ENCODE measurements around the gene NRIP2.

The NRIP2 gene

DNA sequence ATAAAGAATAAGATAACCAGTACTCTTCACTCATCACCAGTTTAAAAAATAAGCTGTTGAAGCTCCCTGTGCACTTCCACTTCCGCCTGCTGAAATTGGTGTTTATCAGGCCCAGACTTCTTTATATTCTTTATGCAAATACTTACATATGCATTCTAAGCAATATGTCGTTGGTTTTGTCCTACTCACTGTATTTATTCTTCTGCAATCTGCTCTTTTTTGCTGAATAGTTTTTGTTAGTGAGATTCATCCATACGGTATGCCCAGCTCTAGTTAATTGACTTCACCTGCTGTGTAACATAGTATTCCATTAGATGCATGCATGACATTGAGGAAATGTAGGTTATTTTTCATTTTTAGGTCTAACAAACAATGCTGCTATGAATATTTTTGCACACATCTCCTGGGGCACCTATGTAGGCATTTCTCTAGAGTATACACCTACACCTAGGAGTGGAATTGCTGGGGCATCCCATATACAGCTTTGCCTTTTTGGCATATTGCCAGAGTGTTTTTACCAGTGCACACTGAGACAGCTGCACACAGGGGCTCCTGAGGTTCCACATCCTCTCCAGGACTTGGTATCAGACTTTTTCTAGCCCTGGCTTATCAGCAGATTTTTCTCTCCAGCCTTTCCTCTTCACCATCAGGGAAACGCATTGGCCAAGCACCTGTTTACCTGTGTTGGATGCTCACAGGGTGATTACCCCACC lies 1.0 kb upstream of the NRIP2 start:
- H3K4me3 ChIP-seq (ENCODE audit: low read length), result no peak overlapping the region
- no peaks in the 10 kb centered on the region for H3K27me3 ChIP-seq (ENCODE audit: control insufficient read depth, insufficient read depth, low read length)
- no peak overlapping the region for H3K9ac ChIP-seq (ENCODE audit: low read length)
- peaks cover 8% of the 10 kb centered on the region for H3K4me1 ChIP-seq (ENCODE audit: control insufficient read depth, insufficient read depth, low read length)
- no peaks in the 10 kb centered on the region for H3K36me3 ChIP-seq (ENCODE audit: control insufficient read depth, insufficient read depth, low read length)
- H3K27ac ChIP-seq (ENCODE audit: low read depth, low read length), result no peak overlapping the region

DNA sequence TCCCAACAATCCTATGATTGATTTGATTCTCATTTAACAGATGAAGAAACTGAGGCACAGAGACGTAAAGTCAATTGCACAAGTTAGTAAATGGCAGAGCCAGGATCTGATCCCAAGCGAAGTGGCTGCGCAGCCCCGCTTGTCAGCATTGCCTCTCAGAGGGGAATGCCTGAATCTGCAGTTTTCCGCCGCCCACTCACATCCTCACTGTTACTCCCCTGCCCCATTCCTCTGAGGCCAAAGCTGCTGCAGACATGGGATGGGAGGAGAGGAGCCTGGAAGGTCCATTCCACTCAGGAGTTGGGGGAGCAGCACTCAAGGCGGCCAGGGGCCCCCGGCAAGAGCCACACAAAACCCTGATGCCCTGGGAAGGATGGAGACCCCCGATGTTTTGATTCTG lies 1.0 kb downstream of the NRIP2 start:
- no peaks in the 10 kb centered on the region for H3K36me3 ChIP-seq (ENCODE audit: control insufficient read depth, insufficient read depth, low read length)
- H3K9ac ChIP-seq (ENCODE audit: low read length), result no peak overlapping the region
- peaks cover 8% of the 10 kb centered on the region for H3K4me1 ChIP-seq (ENCODE audit: control insufficient read depth, insufficient read depth, low read length)
- no peaks in the 10 kb centered on the region for H3K27me3 ChIP-seq (ENCODE audit: control insufficient read depth, insufficient read depth, low read length)
- H3K27ac ChIP-seq (ENCODE audit: low read depth, low read length), result no peak overlapping the region
- no peak overlapping the region for H3K4me3 ChIP-seq (ENCODE audit: low read length)

DNA sequence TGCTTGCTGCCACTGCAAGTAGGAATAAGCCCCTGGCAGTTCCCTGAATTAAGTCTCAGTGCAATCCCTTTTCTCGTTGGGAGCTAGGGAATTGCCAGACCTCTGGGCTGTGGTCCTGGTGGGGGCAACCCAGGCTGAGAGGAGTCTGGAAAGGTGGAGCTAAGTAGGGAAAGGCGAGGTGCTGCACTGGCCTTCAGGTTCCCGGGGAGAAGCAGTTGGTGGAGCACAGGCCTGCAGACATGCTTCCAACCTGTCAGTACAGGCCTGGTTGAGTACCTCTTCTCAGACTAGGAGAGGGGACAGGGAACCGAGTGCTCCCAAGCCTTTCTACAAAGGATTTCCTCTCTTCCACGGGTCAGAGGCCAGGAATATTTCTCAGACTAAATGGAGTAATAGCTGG lies 1.5 kb downstream of the NRIP2 start:
- Histone ChIP-seq H3K36me3 (ENCODE audit: control insufficient read depth, insufficient read depth, low read length) (no peaks in the 10 kb centered on the region), H3K27me3 (ENCODE audit: control insufficient read depth, insufficient read depth, low read length) (no peaks in the 10 kb centered on the region), H3K27ac (ENCODE audit: low read depth, low read length) (no peak overlapping the region), H3K4me1 (ENCODE audit: control insufficient read depth, insufficient read depth, low read length) (peaks cover 8% of the 10 kb centered on the region), H3K9ac (ENCODE audit: low read length) (no peak overlapping the region), H3K4me3 (ENCODE audit: low read length) (no peak overlapping the region)

DNA sequence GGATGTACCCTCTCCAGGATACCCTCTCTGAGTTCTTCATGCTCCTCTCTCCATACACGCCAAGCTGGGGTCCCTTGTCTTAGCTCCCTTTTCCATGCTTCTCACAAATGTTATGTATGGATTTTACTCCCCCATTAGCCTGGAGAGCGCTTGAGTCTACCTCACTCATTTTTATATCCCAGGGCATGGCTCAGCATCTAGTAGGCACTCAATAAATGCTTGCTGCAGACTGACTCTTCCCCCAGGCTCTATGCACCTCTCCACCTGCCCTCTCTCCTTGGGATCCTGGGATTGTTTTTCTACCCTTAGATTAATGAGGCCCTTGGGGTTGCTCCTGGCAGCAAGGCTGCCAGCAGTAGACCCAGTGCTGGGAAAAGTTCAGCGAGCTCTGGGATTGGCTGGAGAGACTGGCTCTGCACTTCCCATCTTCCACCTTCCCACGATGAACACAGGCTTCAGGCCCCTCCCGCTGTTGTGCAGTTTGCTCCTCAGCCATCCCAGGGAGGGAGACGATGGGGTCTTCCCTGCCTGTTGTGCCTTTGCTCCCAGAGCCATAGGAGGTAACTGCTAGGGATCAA lies 2.2 kb downstream of the NRIP2 start:
- Histone ChIP-seq H3K27ac (ENCODE audit: low read depth, low read length) (no peak overlapping the region), H3K36me3 (ENCODE audit: control insufficient read depth, insufficient read depth, low read length) (peaks cover 6% of the 10 kb centered on the region), H3K4me3 (ENCODE audit: low read length) (no peak overlapping the region), H3K9ac (ENCODE audit: low read length) (no peak overlapping the region), H3K4me1 (ENCODE audit: control insufficient read depth, insufficient read depth, low read length) (peaks cover 8% of the 10 kb centered on the region), H3K27me3 (ENCODE audit: control insufficient read depth, insufficient read depth, low read length) (no peaks in the 10 kb centered on the region)

GRCh38 chr12:2829275-2829674 lies 5.6 kb downstream of the NRIP2 start:
- H3K4me1 ChIP-seq (ENCODE audit: control insufficient read depth, insufficient read depth, low read length), result no peaks in the 10 kb centered on the region
- H3K36me3 ChIP-seq (ENCODE audit: control insufficient read depth, insufficient read depth, low read length), result peaks cover 28% of the 10 kb centered on the region
- H3K4me3 ChIP-seq (ENCODE audit: low read length), result no peak overlapping the region
- no peak overlapping the region for H3K9ac ChIP-seq (ENCODE audit: low read length)
- no peaks in the 10 kb centered on the region for H3K27me3 ChIP-seq (ENCODE audit: control insufficient read depth, insufficient read depth, low read length)
- H3K27ac ChIP-seq (ENCODE audit: low read depth, low read length), result no peak overlapping the region

DNA sequence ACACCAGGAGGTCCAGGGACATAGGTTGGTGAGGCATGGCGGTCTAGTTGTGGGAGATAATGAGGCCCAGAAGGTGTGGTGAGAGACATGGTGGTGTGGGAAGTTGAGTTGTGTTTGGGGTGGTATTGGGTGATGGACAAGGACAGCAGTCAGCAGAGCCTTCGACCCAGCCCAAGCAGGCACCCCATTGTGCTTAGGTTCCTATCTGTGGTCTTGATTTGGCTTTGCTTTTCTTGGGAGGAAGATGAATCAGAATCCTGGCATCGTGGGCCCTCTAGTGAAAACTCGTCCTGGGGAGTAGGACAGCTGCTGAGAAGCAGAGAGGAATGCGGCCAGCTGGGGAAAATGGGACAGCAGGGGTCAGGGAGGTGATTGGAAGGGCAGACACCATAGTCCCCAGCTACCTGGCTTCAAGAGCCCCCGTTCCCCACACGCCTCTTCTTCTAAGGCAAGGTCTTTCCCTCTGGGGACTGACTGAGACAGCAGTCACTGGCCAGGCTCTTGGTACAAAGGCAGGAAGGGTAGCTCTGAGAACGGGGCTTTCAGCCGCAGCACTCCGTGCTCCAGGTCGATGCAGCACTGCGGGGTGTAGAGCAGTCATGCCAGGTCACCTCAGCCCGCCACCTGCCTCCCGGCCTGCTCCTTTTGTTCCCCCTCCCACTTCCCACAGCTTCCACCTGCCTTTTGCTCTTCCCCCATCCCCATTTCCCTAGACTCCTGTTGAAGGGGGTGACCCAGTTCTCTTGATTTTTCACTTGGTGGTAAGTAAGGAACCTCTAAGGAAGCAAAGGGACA lies 7.9 kb downstream of the NRIP2 start:
- Histone ChIP-seq H3K36me3 (ENCODE audit: control insufficient read depth, insufficient read depth, low read length) (peaks cover 43% of the 10 kb centered on the region), H3K4me1 (ENCODE audit: control insufficient read depth, insufficient read depth, low read length) (no peaks in the 10 kb centered on the region), H3K27ac (ENCODE audit: low read depth, low read length) (no peak overlapping the region), H3K27me3 (ENCODE audit: control insufficient read depth, insufficient read depth, low read length) (no peaks in the 10 kb centered on the region), H3K9ac (ENCODE audit: low read length) (no peak overlapping the region), H3K4me3 (ENCODE audit: low read length) (no peak overlapping the region)

DNA sequence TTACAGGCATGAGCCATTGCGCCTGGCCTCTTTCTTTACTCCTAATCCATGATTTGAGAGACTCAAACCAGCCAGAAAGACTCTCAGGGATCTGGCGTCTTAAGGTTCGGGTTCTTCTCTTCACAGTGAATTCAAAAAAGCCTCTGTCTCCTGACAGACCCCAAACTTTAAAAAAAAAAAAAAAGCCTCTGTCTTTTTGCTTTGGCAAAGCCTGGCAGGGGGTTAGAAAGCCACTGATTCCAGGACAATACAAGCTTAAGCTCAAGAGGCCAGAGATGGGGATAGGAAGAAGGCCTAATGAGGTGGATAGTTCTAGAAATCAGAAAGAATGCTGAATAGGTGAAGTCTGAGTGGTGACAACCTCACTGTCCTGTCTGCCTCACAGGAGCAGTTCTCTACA lies 8.8 kb downstream of the NRIP2 start:
- Histone ChIP-seq H3K27ac (ENCODE audit: low read depth, low read length) (no peak overlapping the region), H3K4me1 (ENCODE audit: control insufficient read depth, insufficient read depth, low read length) (no peaks in the 10 kb centered on the region), H3K4me3 (ENCODE audit: low read length) (no peak overlapping the region), H3K9ac (ENCODE audit: low read length) (no peak overlapping the region), H3K27me3 (ENCODE audit: control insufficient read depth, insufficient read depth, low read length) (no peaks in the 10 kb centered on the region), H3K36me3 (ENCODE audit: control insufficient read depth, insufficient read depth, low read length) (peaks cover 51% of the 10 kb centered on the region)

DNA sequence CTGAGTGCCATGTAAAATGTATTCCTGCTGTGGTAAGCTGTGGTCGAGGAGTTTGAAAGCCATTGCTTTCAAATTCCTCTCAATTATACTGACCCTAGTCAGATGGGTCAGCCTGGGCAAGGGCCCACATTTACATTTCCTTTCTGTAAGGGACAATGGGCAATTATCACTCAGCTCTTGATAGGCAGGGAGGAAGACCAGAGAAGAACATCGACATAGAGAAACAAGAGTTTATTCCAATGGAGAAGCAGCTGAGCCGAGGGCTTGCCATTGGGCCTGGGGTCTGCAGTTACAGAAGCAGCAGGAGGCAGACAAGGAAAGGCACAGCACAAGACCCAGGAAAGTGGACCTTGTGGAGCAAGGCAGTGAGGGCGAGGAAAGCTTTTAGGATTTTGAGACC lies 9.7 kb downstream of the NRIP2 start:
- H3K4me1 ChIP-seq (ENCODE audit: control insufficient read depth, insufficient read depth, low read length), result no peaks in the 10 kb centered on the region
- no peak overlapping the region for H3K4me3 ChIP-seq (ENCODE audit: low read length)
- no peak overlapping the region for H3K27ac ChIP-seq (ENCODE audit: low read depth, low read length)
- H3K27me3 ChIP-seq (ENCODE audit: control insufficient read depth, insufficient read depth, low read length), result no peaks in the 10 kb centered on the region
- H3K9ac ChIP-seq (ENCODE audit: low read length), result no peak overlapping the region
- peaks cover 57% of the 10 kb centered on the region for H3K36me3 ChIP-seq (ENCODE audit: control insufficient read depth, insufficient read depth, low read length)

GRCh38 chr12:2824541-2824940 lies 10.3 kb downstream of the NRIP2 start:
- no peaks in the 10 kb centered on the region for H3K4me1 ChIP-seq (ENCODE audit: control insufficient read depth, insufficient read depth, low read length)
- H3K27ac ChIP-seq (ENCODE audit: low read depth, low read length), result no peak overlapping the region
- H3K4me3 ChIP-seq (ENCODE audit: low read length), result no peak overlapping the region
- no peaks in the 10 kb centered on the region for H3K27me3 ChIP-seq (ENCODE audit: control insufficient read depth, insufficient read depth, low read length)
- peaks cover 59% of the 10 kb centered on the region for H3K36me3 ChIP-seq (ENCODE audit: control insufficient read depth, insufficient read depth, low read length)
- no peak overlapping the region for H3K9ac ChIP-seq (ENCODE audit: low read length)

GRCh38 chr12:2823483-2823882 lies 11.4 kb downstream of the NRIP2 start:
- Histone ChIP-seq H3K27ac (ENCODE audit: low read depth, low read length) (no peak overlapping the region), H3K27me3 (ENCODE audit: control insufficient read depth, insufficient read depth, low read length) (no peaks in the 10 kb centered on the region), H3K4me1 (ENCODE audit: control insufficient read depth, insufficient read depth, low read length) (no peaks in the 10 kb centered on the region), H3K4me3 (ENCODE audit: low read length) (no peak overlapping the region), H3K36me3 (ENCODE audit: control insufficient read depth, insufficient read depth, low read length) (peaks cover 64% of the 10 kb centered on the region), H3K9ac (ENCODE audit: low read length) (no peak overlapping the region)

GRCh38 chr12:2820432-2820831 lies 14.4 kb downstream of the NRIP2 start:
- H3K4me3 ChIP-seq (ENCODE audit: low read length), result no peak overlapping the region
- peaks cover 61% of the 10 kb centered on the region for H3K36me3 ChIP-seq (ENCODE audit: control insufficient read depth, insufficient read depth, low read length)
- H3K27ac ChIP-seq (ENCODE audit: low read depth, low read length), result no peak overlapping the region
- no peak overlapping the region for H3K9ac ChIP-seq (ENCODE audit: low read length)
- no peaks in the 10 kb centered on the region for H3K27me3 ChIP-seq (ENCODE audit: control insufficient read depth, insufficient read depth, low read length)
- no peaks in the 10 kb centered on the region for H3K4me1 ChIP-seq (ENCODE audit: control insufficient read depth, insufficient read depth, low read length)

GRCh38 chr12:2819810-2820209 lies 15.0 kb downstream of the NRIP2 start:
- H3K4me3 ChIP-seq (ENCODE audit: low read length), result no peak overlapping the region
- H3K27me3 ChIP-seq (ENCODE audit: control insufficient read depth, insufficient read depth, low read length), result no peaks in the 10 kb centered on the region
- H3K4me1 ChIP-seq (ENCODE audit: control insufficient read depth, insufficient read depth, low read length), result no peaks in the 10 kb centered on the region
- peaks cover 55% of the 10 kb centered on the region for H3K36me3 ChIP-seq (ENCODE audit: control insufficient read depth, insufficient read depth, low read length)
- H3K27ac ChIP-seq (ENCODE audit: low read depth, low read length), result no peak overlapping the region
- H3K9ac ChIP-seq (ENCODE audit: low read length), result no peak overlapping the region

All from rectal smooth muscle tissue (tissue), 1 donor.